Nasal cavity respiratory epithelium epithelial cell of viscerocranial mucosa (primary cell): ENCODE data around the gene HRAS. TPM values are rescaled to one million over a fixed set of nuclear protein-coding genes. Genes with fewer than 3 reads are reported as not detected.

Source experiments
- total RNA-seq: library from RNA; depleted of rRNA; stranded (reverse); fragments of >200 nt; gene quantifications from 2 replicates; pipeline ENCODE4 v1.2.3, GENCODE V29; 2014

HRAS gene
- 99.5 and 124 TPM in 2 replicates for total RNA-seq

DNA sequence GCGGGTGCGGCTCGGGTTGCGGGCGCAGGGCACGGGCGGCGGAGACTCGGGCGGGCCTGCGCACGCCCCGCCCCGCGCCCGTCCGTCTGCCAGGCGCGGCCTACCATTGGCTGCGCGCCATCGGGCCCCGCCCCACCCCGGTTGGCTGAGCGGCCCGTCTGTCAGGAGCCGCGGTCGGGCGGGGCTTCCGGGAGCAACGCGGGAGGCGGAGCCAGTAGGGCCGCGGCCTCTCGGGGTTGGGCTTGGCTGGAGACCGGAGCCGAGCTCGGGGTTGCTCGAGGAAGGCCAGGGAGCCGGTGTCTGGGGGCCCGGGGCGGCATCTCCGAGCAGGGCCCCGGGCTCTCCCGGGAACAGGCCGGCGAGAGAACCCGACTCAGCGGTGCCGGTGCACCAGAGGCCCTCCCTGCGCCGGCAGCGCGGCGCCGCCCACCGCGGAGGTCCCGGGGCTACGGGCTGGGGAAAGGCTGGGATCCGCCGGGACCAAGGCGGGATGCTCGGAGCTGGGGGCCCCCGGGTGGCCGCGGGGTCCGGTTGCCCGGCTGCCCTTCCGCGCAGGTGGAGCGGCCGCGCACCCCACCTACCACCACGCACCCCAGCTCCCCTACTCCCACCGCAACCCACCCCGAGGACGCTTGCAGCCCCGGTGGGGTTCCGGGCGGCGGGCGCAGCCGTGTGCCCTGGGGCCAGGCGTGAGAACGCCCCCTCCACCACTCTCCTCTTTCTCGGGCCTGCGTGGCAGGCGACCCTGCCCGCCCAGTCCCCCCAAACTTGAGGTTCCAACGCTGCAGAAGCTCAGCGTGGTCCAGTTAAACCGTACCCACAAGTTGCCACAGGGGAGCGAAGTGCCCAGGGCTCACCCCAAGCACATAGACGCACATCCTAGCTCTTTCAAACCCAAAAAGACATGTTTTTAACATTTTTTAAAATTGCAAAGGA lies at the start of gene HRAS:
Gene HRAS, minus strand, starts transcription at position 58 of the 936 bp plus-strand sequence.

DNA sequence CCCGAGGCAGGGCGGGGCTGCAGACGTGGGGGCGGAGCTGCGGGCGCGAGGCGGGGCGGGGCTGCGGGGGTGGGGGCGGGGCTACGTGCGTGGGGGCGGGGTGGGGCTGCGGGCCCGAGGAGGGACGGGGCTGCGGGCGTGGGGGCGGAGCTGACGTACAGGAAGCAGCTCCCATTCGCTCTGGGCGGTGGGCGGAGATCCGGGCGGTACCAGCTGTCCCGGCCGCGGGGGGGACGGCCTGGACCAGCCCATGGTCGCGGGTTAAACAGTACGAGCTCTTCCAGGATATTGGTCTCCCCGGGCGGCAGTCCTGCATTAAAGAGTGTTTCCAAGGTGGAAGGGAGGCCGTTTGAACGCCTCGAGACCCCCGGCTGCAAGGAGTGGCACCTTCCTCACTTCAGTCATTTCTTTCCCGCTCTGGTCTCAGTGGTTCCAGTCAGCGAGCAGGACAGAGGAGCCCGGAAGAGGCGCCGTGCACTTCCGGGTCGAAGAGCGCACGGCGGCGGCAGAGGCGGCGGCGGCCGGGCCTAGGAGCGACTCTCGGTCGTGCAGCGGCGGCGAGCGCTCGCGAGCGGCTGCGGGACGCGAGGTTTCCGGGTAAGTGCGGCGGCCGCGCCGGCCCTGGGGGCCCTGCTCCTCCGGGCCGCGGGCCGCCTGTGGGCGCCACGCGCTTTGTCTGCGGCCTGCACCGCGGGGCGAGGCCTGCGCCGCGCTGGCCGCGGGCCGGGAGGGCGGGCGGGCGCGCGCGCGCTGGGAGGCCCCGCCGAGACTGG lies 40.8 kb upstream of the HRAS start, which contains the start of gene PHRF1:
Gene PHRF1, plus strand, starts transcription at position 475 of the 773 bp plus-strand sequence. CDS start 5,043 bp downstream, outside the sequence.

GRCh38 chr11:560305-561147 lies 25.1 kb upstream of the HRAS start, which contains the start of the genes LMNTD2 and RASSF7:
Gene LMNTD2 (minus strand): TSS chr11:560738. CDS start chr11:560716, 22 bp downstream.
Gene RASSF7 (plus strand): TSS chr11:560970. CDS start chr11:561769, 799 bp downstream.

GRCh38 chr11:536841-537621 lies 1.7 kb upstream of the HRAS start, which contains the start of gene LRRC56:
Gene LRRC56 (plus strand): TSS chr11:537527. CDS start chr11:540685, 3,158 bp downstream.

DNA sequence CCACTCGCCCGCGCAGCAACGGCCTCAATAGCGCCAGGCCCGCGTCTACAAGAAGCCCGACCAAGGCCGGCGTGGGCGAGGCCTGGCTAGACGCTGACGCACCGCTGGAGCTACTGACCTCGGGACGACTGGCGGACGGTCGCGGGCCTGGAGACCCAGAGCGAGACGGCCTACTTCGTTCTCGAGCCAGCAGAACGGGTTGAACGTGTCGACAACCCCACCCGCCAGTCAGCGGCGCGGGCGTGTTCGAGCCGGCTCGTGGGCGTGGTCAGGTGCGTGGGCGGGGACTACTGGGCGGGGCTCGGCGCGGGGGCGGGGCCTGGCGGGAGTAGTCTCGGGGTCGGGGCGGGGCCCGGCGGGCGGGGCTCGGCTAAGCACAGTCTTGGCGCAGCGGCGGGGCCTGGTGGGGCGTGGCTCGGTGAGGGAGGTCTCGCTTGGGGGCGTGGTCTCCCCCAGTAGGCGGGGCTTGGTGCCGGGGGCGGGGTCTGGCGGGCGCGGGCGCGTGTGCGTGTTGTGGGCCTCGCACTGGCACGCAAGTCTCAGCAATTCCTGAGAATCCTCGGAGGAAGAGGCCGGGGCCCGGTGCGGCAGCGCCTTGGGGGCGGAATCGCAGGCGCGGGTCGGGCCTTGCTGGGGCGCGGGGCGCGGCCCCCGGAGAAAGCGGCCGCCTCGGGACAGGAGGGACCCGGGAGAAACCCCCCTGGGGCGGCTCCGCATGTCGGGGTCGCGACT lies 28.2 kb downstream of the HRAS start, which contains the start of gene RNH1:
Gene RNH1, minus strand, starts transcription at position 248 of the 732 bp plus-strand sequence. CDS start 5,080 bp downstream, outside the sequence.

Other genes with a start within 250 kb of the HRAS start
- gene PGGHG, start 246.4 kb downstream of the HRAS start, total RNA-seq = 1.7 and 5.5 TPM in 2 replicates
- gene IFITM5, start 236.1 kb downstream of the HRAS start, total RNA-seq = not detected in 2 replicates
- 2.8 and 7.2 TPM in 2 replicates for gene IFITM2, start 227.8 kb downstream of the HRAS start, total RNA-seq
- gene IFITM1, start 221.5 kb downstream of the HRAS start, total RNA-seq = 5.9 and 7.9 TPM in 2 replicates
- gene IFITM3, start 214.7 kb downstream of the HRAS start, total RNA-seq = 15.0 and 35.7 TPM in 2 replicates
- 4.8 and 17.3 TPM in 2 replicates for gene B4GALNT4, start 166.1 kb downstream of the HRAS start, total RNA-seq
- gene PKP3, start 141.4 kb downstream of the HRAS start, total RNA-seq = 208 and 214 TPM in 2 replicates
- gene SIGIRR, start 120.6 kb downstream of the HRAS start, total RNA-seq = 7.4 and 22.2 TPM in 2 replicates
- gene ANO9, start 93.6 kb downstream of the HRAS start, total RNA-seq = 4.4 and 15.9 TPM in 2 replicates
- gene PTDSS2, start 85.3 kb downstream of the HRAS start, total RNA-seq = 24.3 and 31.7 TPM in 2 replicates
- 339 and 399 TPM in 2 replicates for gene RNH1, start 28.3 kb downstream of the HRAS start, total RNA-seq
- gene LRRC56, start 2.0 kb upstream of the HRAS start, total RNA-seq = 0.34 and 1.4 TPM in 2 replicates
- 1.0 and 2.0 TPM in 2 replicates for gene LMNTD2, start 25.2 kb upstream of the HRAS start, total RNA-seq
- 18.7 and 29.0 TPM in 2 replicates for gene RASSF7, start 25.4 kb upstream of the HRAS start, total RNA-seq
- 26.3 and 37.4 TPM in 2 replicates for gene PHRF1, start 40.9 kb upstream of the HRAS start, total RNA-seq
- 7.8 and 39.3 TPM in 2 replicates for gene IRF7, start 80.4 kb upstream of the HRAS start, total RNA-seq
- not detected in 2 replicates for gene CDHR5, start 89.4 kb upstream of the HRAS start, total RNA-seq
- not detected in 2 replicates for gene SCT, start 91.6 kb upstream of the HRAS start, total RNA-seq
- gene DRD4, start 101.7 kb upstream of the HRAS start, total RNA-seq = 0.07 TPM in 1 of 2 replicates, not detected in the other
- gene DEAF1, start 159.6 kb upstream of the HRAS start, total RNA-seq = 28.4 and 36.0 TPM in 2 replicates
- gene TMEM80, start 160.2 kb upstream of the HRAS start, total RNA-seq = 16.4 and 21.9 TPM in 2 replicates
- 126 and 167 TPM in 2 replicates for gene EPS8L2, start 170.7 kb upstream of the HRAS start, total RNA-seq
- 199 and 220 TPM in 2 replicates for gene TALDO1, start 211.9 kb upstream of the HRAS start, total RNA-seq
- 20.8 and 30.3 TPM in 2 replicates for gene GATD1, start 241.9 kb upstream of the HRAS start, total RNA-seq